A549 (cell line): Measurements from ENCODE around the gene OIP5.

Experiments
- CEBPB ChIP-seq, 2 experiments: fragments of >200 bp in 1 of 2; sonication (Bioruptor Twin) in 1 of 2; formaldehyde crosslinking in 1 of 2; IDR thresholded peaks; 2 replicates each; pipeline ENCODE4 v1.6.1; 2012 to 2016
- POLR2A ChIP-seq: IDR thresholded peaks from 2 replicates; pipeline ENCODE4 v1.6.1; 2012; ENCODE audit warnings: mild to moderate bottlenecking, low read length
- POLR2AphosphoS2 ChIP-seq: conservative IDR thresholded peaks from 2 replicates; pipeline ENCODE4 v1.6.1; 2012; ENCODE audit warnings: low read length, improper control_type of control experiment, inconsistent platforms
- RAD21 ChIP-seq, 2 experiments: fragments of >200 bp in 1 of 2; sonication (Bioruptor Twin) in 1 of 2; formaldehyde crosslinking in 1 of 2; IDR thresholded peaks in 1 of 2; conservative IDR thresholded peaks in 1 of 2; 2 replicates in 1 of 2; 3 replicates in 1 of 2; pipeline ENCODE4 v1.6.1; 2012 to 2018; ENCODE audit warnings: inconsistent platforms in 1 of 2
- TF ChIP-seq, protein P1 (sequence below): fragments of >200 bp; sonication (Bioruptor Twin); formaldehyde crosslinking; IDR thresholded peaks from 3 replicates; pipeline ENCODE4 v1.5.1; 2016

DNA sequence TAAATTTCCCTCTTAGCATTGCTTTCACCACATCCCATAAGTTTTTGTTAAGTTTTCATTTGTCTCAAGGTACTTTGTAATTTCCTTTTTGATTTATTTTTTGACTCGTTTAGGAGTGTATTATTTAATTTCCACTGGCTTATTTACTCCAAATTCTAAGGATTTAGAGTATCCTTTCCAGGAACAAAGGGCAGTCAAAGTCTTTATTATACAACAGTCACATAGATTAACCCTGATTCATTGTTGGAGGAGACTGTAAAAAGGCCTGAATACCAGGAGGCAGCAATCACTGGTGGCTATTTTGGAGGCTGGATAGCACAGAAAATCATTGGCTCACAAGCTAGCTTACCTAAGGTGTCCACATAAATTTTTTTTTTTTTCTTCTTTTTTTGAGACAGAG, 39.9 kb downstream of the OIP5 start:
- TF ChIP-seq, protein P1, sequence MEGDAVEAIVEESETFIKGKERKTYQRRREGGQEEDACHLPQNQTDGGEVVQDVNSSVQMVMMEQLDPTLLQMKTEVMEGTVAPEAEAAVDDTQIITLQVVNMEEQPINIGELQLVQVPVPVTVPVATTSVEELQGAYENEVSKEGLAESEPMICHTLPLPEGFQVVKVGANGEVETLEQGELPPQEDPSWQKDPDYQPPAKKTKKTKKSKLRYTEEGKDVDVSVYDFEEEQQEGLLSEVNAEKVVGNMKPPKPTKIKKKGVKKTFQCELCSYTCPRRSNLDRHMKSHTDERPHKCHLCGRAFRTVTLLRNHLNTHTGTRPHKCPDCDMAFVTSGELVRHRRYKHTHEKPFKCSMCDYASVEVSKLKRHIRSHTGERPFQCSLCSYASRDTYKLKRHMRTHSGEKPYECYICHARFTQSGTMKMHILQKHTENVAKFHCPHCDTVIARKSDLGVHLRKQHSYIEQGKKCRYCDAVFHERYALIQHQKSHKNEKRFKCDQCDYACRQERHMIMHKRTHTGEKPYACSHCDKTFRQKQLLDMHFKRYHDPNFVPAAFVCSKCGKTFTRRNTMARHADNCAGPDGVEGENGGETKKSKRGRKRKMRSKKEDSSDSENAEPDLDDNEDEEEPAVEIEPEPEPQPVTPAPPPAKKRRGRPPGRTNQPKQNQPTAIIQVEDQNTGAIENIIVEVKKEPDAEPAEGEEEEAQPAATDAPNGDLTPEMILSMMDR: no peak
- TF ChIP-seq POLR2A (no peak), RAD21 (conservative IDR thresholded peaks at IDR 0.05 in 1 of 2, IDR thresholded peaks at IDR 0.05 in 1 of 2) (no peak), POLR2AphosphoS2 (no peak), CEBPB (IDR thresholded peaks at IDR 0.05) (no peak)
